Adrenal gland (tissue), 5 donors: ENCODE measurements around the gene SHLD1.

ENCODE experiments used
- POLR2A ChIP-seq, 2 donors: fragments of 450-650 bp; IDR thresholded peaks; one replicate each; pipeline ENCODE4 v1.6.1; 2017; ENCODE audit warnings: antibody characterized with exemption in 2 of 2, mild to moderate bottlenecking in 2 of 2, moderate library complexity in 1 of 2
- TF ChIP-seq, protein P1 (sequence below), 6 experiments: fragments of 450-650 bp in 4 of 6; fragments of 200-600 bp in 2 of 6; sonication (generic) in 1 of 6; IDR thresholded peaks; 1 replicate in 5 of 6; 2 replicates in 1 of 6; pipeline versions ENCODE4 v1.5.1 to v1.8.0; 2016 to 2021; ENCODE audit warnings: antibody characterized with exemption in 6 of 6, mild to moderate bottlenecking in 2 of 6, moderate library complexity in 1 of 6
- donor health status: DM: no; HTN: no; CAD: no.

DNA sequence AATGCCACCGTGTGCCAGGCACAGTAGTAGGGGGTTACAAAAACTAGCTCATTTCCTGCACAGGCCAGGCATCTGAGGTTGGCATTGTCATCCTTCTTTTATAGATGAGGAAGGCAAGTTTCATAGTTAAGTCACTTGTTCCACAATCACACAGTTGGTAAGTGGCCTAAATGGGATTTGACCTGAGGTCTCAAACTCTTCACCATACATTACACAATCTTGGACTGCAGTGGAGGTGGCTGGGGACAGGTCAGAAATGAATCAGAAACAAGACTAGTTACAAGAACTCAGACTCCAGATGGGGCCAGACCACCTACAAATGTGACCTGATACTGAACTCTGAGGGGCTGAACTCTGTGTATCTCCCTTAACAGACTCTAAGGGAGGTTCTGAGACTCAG is 150.7 kb downstream of the SHLD1 start:
- no peak for TF ChIP-seq POLR2A (IDR thresholded peaks at IDR 0.05)
- TF ChIP-seq, protein P1, sequence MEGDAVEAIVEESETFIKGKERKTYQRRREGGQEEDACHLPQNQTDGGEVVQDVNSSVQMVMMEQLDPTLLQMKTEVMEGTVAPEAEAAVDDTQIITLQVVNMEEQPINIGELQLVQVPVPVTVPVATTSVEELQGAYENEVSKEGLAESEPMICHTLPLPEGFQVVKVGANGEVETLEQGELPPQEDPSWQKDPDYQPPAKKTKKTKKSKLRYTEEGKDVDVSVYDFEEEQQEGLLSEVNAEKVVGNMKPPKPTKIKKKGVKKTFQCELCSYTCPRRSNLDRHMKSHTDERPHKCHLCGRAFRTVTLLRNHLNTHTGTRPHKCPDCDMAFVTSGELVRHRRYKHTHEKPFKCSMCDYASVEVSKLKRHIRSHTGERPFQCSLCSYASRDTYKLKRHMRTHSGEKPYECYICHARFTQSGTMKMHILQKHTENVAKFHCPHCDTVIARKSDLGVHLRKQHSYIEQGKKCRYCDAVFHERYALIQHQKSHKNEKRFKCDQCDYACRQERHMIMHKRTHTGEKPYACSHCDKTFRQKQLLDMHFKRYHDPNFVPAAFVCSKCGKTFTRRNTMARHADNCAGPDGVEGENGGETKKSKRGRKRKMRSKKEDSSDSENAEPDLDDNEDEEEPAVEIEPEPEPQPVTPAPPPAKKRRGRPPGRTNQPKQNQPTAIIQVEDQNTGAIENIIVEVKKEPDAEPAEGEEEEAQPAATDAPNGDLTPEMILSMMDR (IDR thresholded peaks at IDR 0.05), result no peak
